ENCODE data around the gene NOTUM.
A peak's percentile ranks its signal among the peaks of the same experiment; 100 is the strongest.

The NOTUM gene

DNA sequence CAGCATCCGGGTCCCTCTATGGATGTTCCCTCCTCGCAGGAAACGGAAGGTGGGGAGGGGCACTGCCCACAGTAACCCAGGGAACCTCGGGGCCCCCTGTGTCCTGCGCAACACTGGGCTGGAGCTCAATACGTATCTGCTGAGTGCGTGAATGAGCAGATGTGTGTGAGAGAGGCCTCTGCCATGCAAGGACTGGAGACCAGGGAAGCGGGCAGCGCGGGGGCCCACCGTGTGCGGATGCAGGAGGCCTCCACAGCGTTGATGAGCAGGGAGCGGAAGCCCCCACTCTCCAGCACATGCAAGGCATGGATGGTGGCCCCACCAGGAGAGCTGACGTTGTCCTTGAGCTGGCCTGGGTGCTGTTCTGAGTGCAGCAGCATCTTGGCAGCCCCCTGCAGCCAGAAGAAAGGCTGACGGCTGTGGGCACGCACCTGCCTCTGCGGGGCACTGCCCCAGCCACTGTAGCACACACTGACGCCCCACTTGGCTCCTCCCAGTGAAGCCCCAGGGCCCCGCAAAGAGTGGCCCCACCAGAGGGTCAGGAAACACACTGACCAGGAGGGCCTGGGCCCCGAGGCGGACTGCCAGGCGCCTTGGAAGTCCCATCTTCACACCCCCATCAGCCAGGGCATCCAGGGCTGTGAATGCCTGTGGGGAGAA lies 26.8 kb downstream of the NOTUM start:
- no peak overlapping the region for H3K27ac ChIP-seq
- no peak for TF ChIP-seq ZFX (IDR thresholded peaks at IDR 0.05; ENCODE audit: borderline replicate concordance)
- TF ChIP-seq, protein P1, sequence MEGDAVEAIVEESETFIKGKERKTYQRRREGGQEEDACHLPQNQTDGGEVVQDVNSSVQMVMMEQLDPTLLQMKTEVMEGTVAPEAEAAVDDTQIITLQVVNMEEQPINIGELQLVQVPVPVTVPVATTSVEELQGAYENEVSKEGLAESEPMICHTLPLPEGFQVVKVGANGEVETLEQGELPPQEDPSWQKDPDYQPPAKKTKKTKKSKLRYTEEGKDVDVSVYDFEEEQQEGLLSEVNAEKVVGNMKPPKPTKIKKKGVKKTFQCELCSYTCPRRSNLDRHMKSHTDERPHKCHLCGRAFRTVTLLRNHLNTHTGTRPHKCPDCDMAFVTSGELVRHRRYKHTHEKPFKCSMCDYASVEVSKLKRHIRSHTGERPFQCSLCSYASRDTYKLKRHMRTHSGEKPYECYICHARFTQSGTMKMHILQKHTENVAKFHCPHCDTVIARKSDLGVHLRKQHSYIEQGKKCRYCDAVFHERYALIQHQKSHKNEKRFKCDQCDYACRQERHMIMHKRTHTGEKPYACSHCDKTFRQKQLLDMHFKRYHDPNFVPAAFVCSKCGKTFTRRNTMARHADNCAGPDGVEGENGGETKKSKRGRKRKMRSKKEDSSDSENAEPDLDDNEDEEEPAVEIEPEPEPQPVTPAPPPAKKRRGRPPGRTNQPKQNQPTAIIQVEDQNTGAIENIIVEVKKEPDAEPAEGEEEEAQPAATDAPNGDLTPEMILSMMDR (IDR thresholded peaks at IDR 0.05), result no peak

DNA sequence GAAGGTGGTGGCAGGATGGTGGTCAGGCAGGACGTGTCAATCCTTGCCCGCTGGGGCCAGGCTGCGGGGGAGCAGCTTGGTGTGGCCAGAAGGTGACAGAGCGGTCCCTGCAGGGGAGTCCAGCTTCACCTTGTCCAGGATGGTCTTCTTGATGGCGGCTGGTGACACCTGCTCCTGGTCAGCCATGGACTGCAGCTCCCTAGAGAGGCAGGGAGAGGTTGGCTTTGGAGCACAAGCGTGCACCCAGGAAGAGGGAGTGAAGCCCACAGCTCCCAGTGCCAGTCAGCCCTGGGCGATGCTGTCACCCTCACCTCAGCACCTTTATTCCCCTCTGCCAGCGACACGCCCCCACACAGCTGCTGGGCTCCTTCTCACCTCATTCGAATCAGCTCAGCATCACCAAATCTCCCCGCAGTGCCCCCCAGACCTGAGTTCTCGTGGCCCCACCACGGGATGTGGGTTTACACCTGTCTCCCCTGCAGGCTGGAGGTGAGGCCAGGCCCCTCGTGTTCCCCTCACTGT lies 27.7 kb downstream of the NOTUM start:
- TF ChIP-seq, protein P1 (IDR thresholded peaks at IDR 0.05), result no peak
- TF ChIP-seq ZFX (IDR thresholded peaks at IDR 0.05; ENCODE audit: borderline replicate concordance), result no peak
- H3K27ac ChIP-seq, result no peak overlapping the region

DNA sequence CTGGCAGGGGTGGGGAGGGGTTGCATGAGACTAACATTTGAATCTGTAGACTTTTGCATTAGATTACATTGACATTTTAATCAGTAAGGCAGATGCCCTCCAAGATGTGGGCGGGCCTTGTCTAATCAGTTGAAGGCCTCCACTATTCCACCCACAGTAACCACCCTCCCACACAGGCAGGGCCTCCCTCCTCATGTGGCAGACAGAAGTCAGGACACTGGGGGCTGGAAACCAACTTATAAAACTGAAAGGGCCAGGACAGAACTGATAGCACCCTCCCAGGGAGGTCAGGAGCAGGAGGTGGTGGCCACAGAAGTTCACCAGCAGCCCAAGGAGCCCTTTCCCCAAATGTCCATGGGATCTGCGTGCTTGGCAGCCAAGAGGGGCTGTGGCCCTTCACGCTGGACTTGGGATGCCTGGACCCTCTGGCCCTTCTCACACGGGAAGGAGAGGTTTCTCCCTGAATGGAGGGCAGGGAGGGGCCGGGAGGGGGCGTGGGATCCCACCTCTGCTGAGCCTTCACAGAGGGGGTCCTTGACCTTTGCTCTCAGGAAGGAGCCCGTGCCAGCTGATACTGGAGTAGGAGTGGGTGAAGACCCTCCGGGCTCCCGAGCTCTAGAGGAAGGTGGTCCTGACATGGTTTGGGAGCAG lies 28.5 kb downstream of the NOTUM start:
- TF ChIP-seq ZFX (IDR thresholded peaks at IDR 0.05; ENCODE audit: borderline replicate concordance), result no peak
- TF ChIP-seq, protein P1 (IDR thresholded peaks at IDR 0.05), result no peak
- H3K27ac ChIP-seq, result 0 out of 2 replicates have a peak overlapping the region, but pooled peaks have one; percentile 7

DNA sequence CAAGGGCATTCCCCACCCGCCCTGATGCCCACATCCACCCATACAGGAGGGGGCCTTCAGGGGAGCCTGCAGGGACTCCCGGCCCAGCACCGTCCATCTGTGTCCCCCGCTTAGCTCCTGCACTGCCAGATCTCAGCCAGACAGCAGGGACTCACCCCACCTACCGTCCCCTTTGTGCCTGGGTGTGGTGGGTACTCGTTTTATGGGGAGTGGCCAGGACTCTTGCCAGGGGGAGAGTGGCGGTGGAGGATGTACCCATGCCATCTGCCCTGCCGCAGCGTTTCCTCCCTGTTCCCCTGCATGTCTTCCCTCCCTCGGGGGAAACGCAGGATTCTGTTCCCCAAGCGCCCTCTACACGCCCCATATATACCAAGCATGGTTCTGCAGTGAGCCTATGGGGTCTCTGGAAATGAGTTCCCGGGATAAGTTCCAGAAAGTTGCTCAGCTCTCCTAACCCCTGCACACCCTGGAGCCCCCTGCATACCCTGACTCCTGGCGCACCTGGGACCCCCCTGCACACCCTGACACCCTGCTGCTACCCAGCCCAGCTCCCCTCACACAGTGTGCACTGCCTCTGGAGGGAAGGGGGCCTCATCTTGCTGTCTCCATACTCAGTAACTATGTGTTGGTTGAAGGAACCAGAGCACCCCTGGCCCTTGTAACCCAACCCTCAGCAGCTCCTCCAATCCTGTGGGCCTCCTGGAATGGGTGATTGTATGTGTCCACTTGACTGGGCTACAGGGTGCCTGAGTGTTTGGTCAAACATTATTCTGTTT lies 29.2 kb downstream of the NOTUM start:
- 0 out of 2 replicates have a peak overlapping the region, but pooled peaks have one; percentile 7 for H3K27ac ChIP-seq
- TF ChIP-seq, protein P1 (IDR thresholded peaks at IDR 0.05), result no peak
- no peak for TF ChIP-seq ZFX (IDR thresholded peaks at IDR 0.05; ENCODE audit: borderline replicate concordance)

DNA sequence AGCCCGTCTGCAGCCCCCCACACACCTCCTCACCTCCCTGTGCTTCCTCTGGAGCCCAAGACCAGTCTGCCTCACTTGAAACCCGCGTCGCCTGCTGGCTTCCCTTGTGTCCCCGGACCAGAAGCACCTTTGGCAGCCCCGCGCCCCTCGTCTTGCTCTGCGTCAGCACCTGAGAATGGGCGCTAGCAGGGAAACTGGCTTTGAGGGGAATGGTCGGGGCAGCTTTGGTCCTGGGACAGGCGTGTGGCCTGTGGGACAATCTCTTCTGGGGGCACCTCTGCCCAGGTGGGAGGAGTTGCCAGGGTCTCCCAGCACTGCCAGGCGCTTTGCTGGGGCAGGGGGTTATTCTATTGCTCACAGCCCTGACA lies 29.8 kb downstream of the NOTUM start:
- TF ChIP-seq ZFX (IDR thresholded peaks at IDR 0.05; ENCODE audit: borderline replicate concordance), result no peak
- TF ChIP-seq, protein P1 (IDR thresholded peaks at IDR 0.05), result no peak
- no peak overlapping the region for H3K27ac ChIP-seq

DNA sequence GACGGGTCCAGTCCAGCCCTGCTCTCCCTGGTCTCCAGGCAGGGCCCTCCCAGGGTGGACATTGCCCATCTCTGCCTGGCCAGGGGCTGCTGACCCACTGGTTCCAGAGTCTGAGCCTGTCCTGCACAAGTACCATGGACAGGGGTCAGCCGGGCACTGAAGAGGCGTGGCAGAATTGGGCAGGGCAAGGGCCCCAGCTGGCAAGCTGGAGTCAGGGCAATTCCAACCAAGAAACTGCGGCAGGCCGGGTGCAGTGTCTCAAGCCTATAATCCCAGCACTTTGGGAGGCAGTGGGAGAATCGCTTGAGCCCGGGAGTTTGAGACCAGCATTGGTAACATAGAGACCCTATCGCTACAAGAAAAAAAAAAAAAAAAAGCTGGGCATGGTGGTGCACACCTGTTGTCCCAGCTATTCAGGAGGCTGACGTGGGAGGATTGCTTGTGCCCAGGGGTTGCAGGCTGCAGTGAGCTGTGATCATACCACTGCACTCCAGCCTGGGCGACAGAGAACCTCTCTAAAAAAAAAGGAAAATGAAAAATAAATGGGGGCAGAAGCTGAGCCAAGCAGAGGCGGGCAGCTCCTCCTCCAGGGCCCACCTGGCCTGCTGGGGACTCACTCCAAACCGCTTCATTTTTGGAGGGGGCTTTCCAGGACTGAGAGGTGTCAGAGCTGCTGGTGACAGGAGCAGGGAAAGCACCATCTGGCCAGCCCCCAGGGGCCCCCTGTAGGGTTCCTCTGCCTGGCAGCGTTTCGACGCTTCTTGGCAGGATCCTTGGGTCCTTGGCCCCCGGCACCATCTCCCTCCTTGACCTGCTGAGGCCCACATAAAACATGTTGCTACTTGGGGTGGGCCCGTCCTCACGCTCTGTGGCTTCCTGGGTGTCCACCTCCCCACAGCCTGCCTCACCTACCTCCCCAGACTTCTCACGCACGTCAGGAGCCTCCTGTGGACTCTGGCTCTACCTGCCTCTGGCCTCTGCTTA lies 30.6 kb downstream of the NOTUM start:
- no peak for TF ChIP-seq ZFX (IDR thresholded peaks at IDR 0.05; ENCODE audit: borderline replicate concordance)
- TF ChIP-seq, protein P1 (IDR thresholded peaks at IDR 0.05), result no peak
- no peak overlapping the region for H3K27ac ChIP-seq

Measured in 22Rv1 (cell line).